Muscle layer of duodenum (tissue), 2 donors: Measurements from ENCODE around the gene MYL10.

Experiments
- H3K27ac ChIP-seq: one replicate; pipeline ENCODE4 v1.7.0; 2013; ENCODE audit warnings: mild to moderate bottlenecking, low read length
- H3K27me3 ChIP-seq: one replicate; pipeline ENCODE4 v1.7.0; 2013; ENCODE audit warnings: low read depth, mild to moderate bottlenecking, control low read depth, low read length
- H3K36me3 ChIP-seq, 2 donors: one replicate each; pipeline ENCODE4 v1.7.0; 2013; ENCODE audit warnings: low read length in 2 of 2, control low read depth in 1 of 2, mild to moderate bottlenecking in 1 of 2; ENCODE audit not compliant: insufficient read depth in 2 of 2, control insufficient read depth in 1 of 2
- H3K4me1 ChIP-seq, 2 donors: one replicate each; pipeline ENCODE4 v1.7.0; 2013; ENCODE audit warnings: low read length in 2 of 2, mild to moderate bottlenecking in 2 of 2, control low read depth in 1 of 2, moderate library complexity in 1 of 2; ENCODE audit not compliant: insufficient read depth in 2 of 2, control insufficient read depth in 1 of 2
- H3K4me3 ChIP-seq, 2 donors: one replicate each; pipeline ENCODE4 v1.7.0; 2013; ENCODE audit warnings: low read length in 2 of 2, low read depth in 1 of 2, mild to moderate bottlenecking in 1 of 2
- H3K9me3 ChIP-seq, 2 donors: one replicate each; pipeline ENCODE4 v1.7.0; 2013; ENCODE audit warnings: low read length in 2 of 2, control low read depth in 1 of 2, mild to moderate bottlenecking in 1 of 2; ENCODE audit not compliant: control insufficient read depth in 1 of 2
- donor health status: healthy.

MYL10 gene

GRCh38 chr7:101602484-101603241 is 26.4 kb downstream of the MYL10 start:
- H3K4me3 ChIP-seq, result no peak overlapping the region
- no peaks in the 10 kb centered on the region for H3K27me3 ChIP-seq
- H3K9me3 ChIP-seq, result no peaks in the 10 kb centered on the region
- no peaks in the 10 kb centered on the region for H3K36me3 ChIP-seq
- peaks cover 0 to 4% of the 10 kb centered on the region in 2 donors for H3K4me1 ChIP-seq
- no peak overlapping the region for H3K27ac ChIP-seq

- H3K4me3 ChIP-seq, result no peak overlapping the region
- H3K36me3 ChIP-seq, result no peaks in the 10 kb centered on the region
- H3K27ac ChIP-seq, result no peak overlapping the region
These were observed 27.0 kb downstream of the MYL10 start for GRCh38 chr7:101602082-101602481.

GRCh38 chr7:101599787-101600186 is 29.3 kb downstream of the MYL10 start:
- no peaks in the 10 kb centered on the region for H3K27me3 ChIP-seq
- peaks cover 0 to 4% of the 10 kb centered on the region in 2 donors for H3K9me3 ChIP-seq
- H3K4me3 ChIP-seq, result no peak overlapping the region
- H3K27ac ChIP-seq, result no peak overlapping the region
- H3K36me3 ChIP-seq, result no peaks in the 10 kb centered on the region
- peaks cover 0 to 4% of the 10 kb centered on the region in 2 donors for H3K4me1 ChIP-seq

More at GRCh38 chr7:101602082-101602481, 27.0 kb downstream of the MYL10 start:
- H3K9me3 ChIP-seq, result no peaks in the 10 kb centered on the region
- no peaks in the 10 kb centered on the region for H3K27me3 ChIP-seq
- peaks cover 0 to 4% of the 10 kb centered on the region in 2 donors for H3K4me1 ChIP-seq

GRCh38 chr7:101598986-101599771 is 29.9 kb downstream of the MYL10 start:
- Histone ChIP-seq H3K27ac (no peak overlapping the region), H3K4me1 (peaks cover 0 to 4% of the 10 kb centered on the region in 2 donors), H3K27me3 (no peaks in the 10 kb centered on the region), H3K36me3 (no peaks in the 10 kb centered on the region), H3K4me3 (no peak overlapping the region), H3K9me3 (peaks cover 0 to 4% of the 10 kb centered on the region in 2 donors)

- Histone ChIP-seq H3K27me3 (no peaks in the 10 kb centered on the region), H3K4me1 (peaks cover 0 to 4% of the 10 kb centered on the region in 2 donors), H3K27ac (no peak overlapping the region), H3K4me3 (no peak overlapping the region), H3K36me3 (no peaks in the 10 kb centered on the region), H3K9me3 (peaks cover 0 to 4% of the 10 kb centered on the region in 2 donors)
These were observed 30.6 kb downstream of the MYL10 start for GRCh38 chr7:101598422-101598985.

- Histone ChIP-seq H3K36me3 (no peaks in the 10 kb centered on the region), H3K4me1 (peaks cover 0 to 4% of the 10 kb centered on the region in 2 donors), H3K4me3 (no peak overlapping the region), H3K27me3 (no peaks in the 10 kb centered on the region), H3K27ac (no peak overlapping the region), H3K9me3 (peaks cover 0 to 4% of the 10 kb centered on the region in 2 donors)
These were observed 31.2 kb downstream of the MYL10 start for GRCh38 chr7:101597941-101598340.

GRCh38 chr7:101596898-101597297 is 32.2 kb downstream of the MYL10 start:
- Histone ChIP-seq H3K27me3 (no peaks in the 10 kb centered on the region), H3K36me3 (no peaks in the 10 kb centered on the region), H3K27ac (no peak overlapping the region), H3K4me1 (no peaks in the 10 kb centered on the region), H3K4me3 (no peak overlapping the region), H3K9me3 (peaks cover 0 to 4% of the 10 kb centered on the region in 2 donors)

- no peaks in the 10 kb centered on the region for H3K36me3 ChIP-seq
- H3K27me3 ChIP-seq, result no peaks in the 10 kb centered on the region
- no peak overlapping the region for H3K4me3 ChIP-seq
- H3K9me3 ChIP-seq, result peaks cover 0 to 4% of the 10 kb centered on the region in 2 donors
- no peaks in the 10 kb centered on the region for H3K4me1 ChIP-seq
- H3K27ac ChIP-seq, result no peak overlapping the region
These were observed 33.1 kb downstream of the MYL10 start for GRCh38 chr7:101595766-101596537.

- H3K4me3 ChIP-seq, result no peak overlapping the region
- H3K27ac ChIP-seq, result no peak overlapping the region
- H3K36me3 ChIP-seq, result no peaks in the 10 kb centered on the region
- peaks cover 0 to 4% of the 10 kb centered on the region in 2 donors for H3K9me3 ChIP-seq
- no peaks in the 10 kb centered on the region for H3K4me1 ChIP-seq
- no peaks in the 10 kb centered on the region for H3K27me3 ChIP-seq
These were observed 33.9 kb downstream of the MYL10 start for GRCh38 chr7:101595246-101595645.

- no peak overlapping the region for H3K4me3 ChIP-seq
- no peaks in the 10 kb centered on the region for H3K4me1 ChIP-seq
- H3K27ac ChIP-seq, result no peak overlapping the region
- H3K9me3 ChIP-seq, result peaks cover 0 to 4% of the 10 kb centered on the region in 2 donors
- H3K27me3 ChIP-seq, result no peaks in the 10 kb centered on the region
- no peaks in the 10 kb centered on the region for H3K36me3 ChIP-seq
These were observed 34.3 kb downstream of the MYL10 start for GRCh38 chr7:101594790-101595189.

- Histone ChIP-seq H3K9me3 (peaks cover 0 to 4% of the 10 kb centered on the region in 2 donors), H3K4me1 (no peaks in the 10 kb centered on the region), H3K27me3 (no peaks in the 10 kb centered on the region), H3K4me3 (no peak overlapping the region), H3K27ac (no peak overlapping the region), H3K36me3 (no peaks in the 10 kb centered on the region)
These were observed 35.5 kb downstream of the MYL10 start for GRCh38 chr7:101593556-101593955.
